ENCODE data around the gene NEK6. TPM values are rescaled to one million over a fixed set of nuclear protein-coding genes. Genes with fewer than 3 reads are reported as not detected.

Gene NEK6
- 4.4 and 5.6 TPM in 2 replicates for total RNA-seq (2014; rRNA removed; shearing (Covaris generic))
- total RNA-seq (2022) = 12.1 and 16.4 TPM in 2 replicates
- Bru-seq, nascent RNA = percentile 51 among the genes with signal in this experiment
- BruChase-seq, experiment 1, labeled RNA remaining after a 6-hour chase = percentile 55 among the genes with signal in this experiment
- BruChase-seq, experiment 2, labeled RNA remaining after a 2-hour chase = percentile 54 among the genes with signal in this experiment
- long read RNA-seq, transcript NEK6-201 (10 exons, 3,447 nt) = major isoform, 18 of 25 reads
- long read RNA-seq, partial matches to known transcripts = 1 of 25 reads
- long read RNA-seq, other reads (novel, unspliced or antisense) = 6 of 25 reads

DNA sequence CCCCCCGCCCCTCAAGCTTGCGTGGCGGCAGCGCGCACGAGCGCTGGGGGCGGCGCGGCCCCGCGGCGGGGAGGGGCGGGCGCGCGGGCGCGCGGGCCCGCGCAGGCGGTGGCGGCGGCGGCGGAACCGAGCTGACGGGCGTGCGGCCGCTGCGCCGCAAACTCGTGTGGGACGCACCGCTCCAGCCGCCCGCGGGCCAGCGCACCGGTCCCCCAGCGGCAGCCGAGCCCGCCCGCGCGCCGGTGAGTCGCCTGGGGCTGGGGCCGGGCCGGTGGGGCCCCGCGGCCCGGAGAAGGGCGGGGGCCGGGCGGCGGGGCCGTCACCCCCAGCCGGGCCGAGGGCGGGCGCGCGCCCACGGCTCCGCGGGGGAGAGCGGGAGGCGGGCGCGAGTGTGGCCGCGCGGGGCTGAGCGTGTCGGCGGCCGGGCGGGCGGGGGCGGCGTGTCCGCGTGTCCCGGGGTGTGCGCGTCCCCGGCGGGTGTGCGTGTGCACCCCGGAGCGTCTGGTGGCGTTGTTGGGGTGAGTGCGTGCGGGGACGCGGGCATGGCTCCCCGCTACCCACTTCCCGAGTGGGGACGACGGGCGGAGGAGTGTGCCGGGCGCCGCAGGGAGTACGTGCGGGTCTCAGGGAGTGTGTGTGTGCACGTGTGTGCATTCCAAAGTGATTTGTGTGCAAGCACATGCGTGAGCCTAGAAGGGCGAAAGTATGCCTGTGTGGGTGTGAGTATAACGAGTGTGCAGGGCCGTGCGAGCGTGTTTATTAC, at the start of gene NEK6:
Gene NEK6 (plus strand): TSS at position 106 of the 763 bp plus-strand sequence. CDS start 44,016 bp downstream, outside the sequence.
- H3K4me3 ChIP-seq (ENCODE audit: low read depth, low read length, poor library complexity, severe bottlenecking) = peak within 1 kb of the TSS; percentile 74
- no peaks in the 10 kb centered on the region for H3K36me3 ChIP-seq (ENCODE audit: insufficient read depth, low read length)
- H3K4me1 ChIP-seq (ENCODE audit: insufficient read depth, low read length, poor library complexity, severe bottlenecking) = peaks cover 85% of the 10 kb centered on the region
- TF ChIP-seq, protein P1, sequence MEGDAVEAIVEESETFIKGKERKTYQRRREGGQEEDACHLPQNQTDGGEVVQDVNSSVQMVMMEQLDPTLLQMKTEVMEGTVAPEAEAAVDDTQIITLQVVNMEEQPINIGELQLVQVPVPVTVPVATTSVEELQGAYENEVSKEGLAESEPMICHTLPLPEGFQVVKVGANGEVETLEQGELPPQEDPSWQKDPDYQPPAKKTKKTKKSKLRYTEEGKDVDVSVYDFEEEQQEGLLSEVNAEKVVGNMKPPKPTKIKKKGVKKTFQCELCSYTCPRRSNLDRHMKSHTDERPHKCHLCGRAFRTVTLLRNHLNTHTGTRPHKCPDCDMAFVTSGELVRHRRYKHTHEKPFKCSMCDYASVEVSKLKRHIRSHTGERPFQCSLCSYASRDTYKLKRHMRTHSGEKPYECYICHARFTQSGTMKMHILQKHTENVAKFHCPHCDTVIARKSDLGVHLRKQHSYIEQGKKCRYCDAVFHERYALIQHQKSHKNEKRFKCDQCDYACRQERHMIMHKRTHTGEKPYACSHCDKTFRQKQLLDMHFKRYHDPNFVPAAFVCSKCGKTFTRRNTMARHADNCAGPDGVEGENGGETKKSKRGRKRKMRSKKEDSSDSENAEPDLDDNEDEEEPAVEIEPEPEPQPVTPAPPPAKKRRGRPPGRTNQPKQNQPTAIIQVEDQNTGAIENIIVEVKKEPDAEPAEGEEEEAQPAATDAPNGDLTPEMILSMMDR (conservative IDR thresholded peaks at IDR 0.05; ENCODE audit: low read length) = no peak
- no peak for TF ChIP-seq EZH2phosphoT487 (IDR thresholded peaks at IDR 0.05; ENCODE audit: borderline replicate concordance, low read depth, low read length)
- H2AFZ ChIP-seq (ENCODE audit: low read length) = peak within 1 kb of the TSS; percentile 18; the same call in 1 of the 2 replicates
- H3K4me2 ChIP-seq (ENCODE audit: low read length) = peak within 1 kb of the TSS; percentile 81
- H3K27ac ChIP-seq (ENCODE audit: low read depth, low read length, poor library complexity, severe bottlenecking) = peak within 1 kb of the TSS; percentile 53
- H3K79me2 ChIP-seq (ENCODE audit: insufficient read depth, low read depth, low read length) = peaks cover 31% of the 10 kb centered on the region; the same call in 1 of the 2 replicates
- CTCF ChIA-PET (ENCODE audit: unreplicated experiment) = no interaction called here
- intact Hi-C loops (cut with micrococcal nuclease; ENCODE audit: unreplicated experiment) = no loop called here
- POLR2A ChIA-PET = interaction anchor here (1.1 kb wide), 1 partner anchor 28 kb away, joined by 6 read pairs; no protein-coding TSS in a partner anchor
- no peaks in the 10 kb centered on the region for H3K9me2 ChIP-seq (ENCODE audit: insufficient read depth, low read length)
- no peaks in the 10 kb centered on the region for H3K9me3 ChIP-seq (ENCODE audit: low read length)
- no TSS peak for BruUV-seq (replicated peaks)
- H4K20me1 ChIP-seq (ENCODE audit: insufficient read depth, low read length) = peaks cover 8% of the 10 kb centered on the region; the same call in 1 of the 2 replicates
- DNase-seq (ENCODE audit: low spot score) = peak; percentile 50

DNA sequence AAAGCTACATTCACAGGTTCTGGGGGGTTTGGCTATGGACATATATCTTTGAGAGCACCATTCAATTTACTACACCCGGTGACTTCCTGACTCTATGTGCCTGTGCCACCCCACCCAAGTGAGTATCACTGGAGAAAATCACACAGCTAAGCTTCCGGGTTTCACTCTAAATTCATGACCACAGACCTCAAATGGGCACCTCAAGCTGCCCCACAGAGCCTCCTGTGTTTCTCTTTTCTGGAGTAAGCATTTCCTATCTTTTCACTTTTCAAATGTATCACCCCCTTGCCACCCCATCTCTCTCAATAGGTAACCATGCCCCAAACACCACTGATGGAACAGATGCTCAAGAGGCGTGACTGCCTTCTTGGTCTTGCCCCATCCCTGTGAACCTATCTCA, 49.2 kb upstream of the NEK6 start:
- Histone ChIP-seq H2AFZ (ENCODE audit: low read length) (peak overlapping the region; percentile 32; the same call in 1 of the 2 replicates), H3K36me3 (ENCODE audit: insufficient read depth, low read length) (no peaks in the 10 kb centered on the region), H3K4me2 (ENCODE audit: low read length) (peak overlapping the region; percentile 14), H3K27ac (ENCODE audit: low read depth, low read length, poor library complexity, severe bottlenecking) (no peak overlapping the region), H3K9me3 (ENCODE audit: low read length) (no peaks in the 10 kb centered on the region), H3K79me2 (ENCODE audit: insufficient read depth, low read depth, low read length) (no peaks in the 10 kb centered on the region), H3K4me3 (ENCODE audit: low read depth, low read length, poor library complexity, severe bottlenecking) (no peak overlapping the region), H3K4me1 (ENCODE audit: insufficient read depth, low read length, poor library complexity, severe bottlenecking) (peaks cover 78% of the 10 kb centered on the region), H4K20me1 (ENCODE audit: insufficient read depth, low read length) (no peaks in the 10 kb centered on the region), H3K9me2 (ENCODE audit: insufficient read depth, low read length) (no peaks in the 10 kb centered on the region)
- no TSS peak for BruUV-seq (replicated peaks)
- no peak for DNase-seq (ENCODE audit: low spot score)
- intact Hi-C loops (cut with micrococcal nuclease; ENCODE audit: unreplicated experiment) = no loop called here
- CTCF ChIA-PET (ENCODE audit: unreplicated experiment) = no interaction called here
- no peak for TF ChIP-seq EZH2phosphoT487 (IDR thresholded peaks at IDR 0.05; ENCODE audit: borderline replicate concordance, low read depth, low read length)
- TF ChIP-seq, protein P1 (conservative IDR thresholded peaks at IDR 0.05; ENCODE audit: low read length) = no peak
- POLR2A ChIA-PET = interaction anchor here (2.8 kb wide), 1 partner anchor 9 kb away, joined by 8 read pairs; no protein-coding TSS in a partner anchor
